Ovary (tissue), 9 donors: ENCODE results near the gene RNF214. TPM values are rescaled to one million over a fixed set of nuclear protein-coding genes. Genes with fewer than 3 reads are reported as not detected.

ENCODE experiments used
- DNase-seq, 5 donors: peaks; one replicate each; pipeline ENCODE4 v3.0.0-alpha.2; 2019 to 2020
- H3K27ac ChIP-seq, 2 donors: fragments of 200-600 bp; one replicate each; pipeline versions ENCODE4 v1.5.1 to v1.8.0; 2019 to 2022
- H3K27me3 ChIP-seq: fragments of 200-600 bp; one replicate; pipeline ENCODE4 v1.8.0; 2022
- H3K36me3 ChIP-seq: fragments of 200-600 bp; sonication (generic); one replicate; pipeline ENCODE4 v1.5.1; 2019
- H3K4me1 ChIP-seq: one replicate; pipeline ENCODE4 v1.8.1; 2013; ENCODE audit warnings: mild to moderate bottlenecking, moderate library complexity; ENCODE audit not compliant: insufficient read depth
- H3K4me3 ChIP-seq: fragments of 200-600 bp; sonication (generic); one replicate; pipeline ENCODE4 v1.5.1; 2017
- H3K9me3 ChIP-seq, 2 donors: fragments of 200-600 bp in 1 of 2; sonication (generic) in 1 of 2; one replicate each; pipeline versions ENCODE4 v1.5.1 to v1.8.1; 2013 to 2019; ENCODE audit warnings: mild to moderate bottlenecking in 1 of 2, moderate library complexity in 1 of 2
- EP300 ChIP-seq: sonication (generic); formaldehyde crosslinking; IDR thresholded peaks from one replicate; pipeline ENCODE4 v1.6.1; 2017; ENCODE audit warnings: antibody characterized with exemption
- POLR2A ChIP-seq: fragments of 450-650 bp; IDR thresholded peaks from one replicate; pipeline ENCODE4 v1.6.1; 2017; ENCODE audit warnings: antibody characterized with exemption, mild to moderate bottlenecking, moderate library complexity
- WGBS, 3 donors: extraction: QIAGEN DNeasy Blood & Tissue Kit in 1 of 3; methylation state at CpG; one replicate each; pipeline versions ENCODE4 v1.1.5 to v1.1.7; 2013 to 2017; 5-methylcytosine and 5-hydroxymethylcytosine counted together
- intact Hi-C, 4 donors: fragments of 100-400 bp; cut with DNase I; formaldehyde crosslinking; loops; one replicate each; pipeline versions ENCODE4 v1.11.0 to v1.15.1; 2022 to 2023
- polyA plus RNA-seq, 2 donors: library from polyadenylated mRNA; stranded (reverse); fragments of 200-250 nt in 1 of 2; fragments of 350-450 nt in 1 of 2; fragmentation: Illumina TruSeq in 1 of 2; extraction: RNeasy Lipid Tissue Mini Kit (QIAGEN cat#74804) in 1 of 2; gene quantifications; one replicate each; pipeline ENCODE4 v1.2.3, GENCODE V29; 2013 to 2014
- total RNA-seq, 7 donors: library from RNA; depleted of rRNA in 2 of 7; stranded (reverse); fragments of >200 nt in 2 of 7; fragmentation: NEBNext Ultra II Directional in 3 of 7; extraction: Animal tissue kit (Norgen Biotek cat#: 25700) in 3 of 7; gene quantifications; one replicate each; pipeline versions ENCODE4 v1.1.0 to v1.2.4, GENCODE V29; 2016 to 2023
- TF ChIP-seq, protein P1 (sequence below), 3 donors: fragments of 450-650 bp in 2 of 3; fragments of 200-600 bp in 1 of 3; IDR thresholded peaks; one replicate each; pipeline versions ENCODE4 v1.5.1 to v1.8.0; 2016 to 2022; ENCODE audit warnings: antibody characterized with exemption in 3 of 3, mild to moderate bottlenecking in 1 of 3
- donor health status: DM: no; HTN: no; CAD: no; lungs with moderate emphysema.
- donor health status: DM: no; HTN: no; CAD: no.
- donor health status: Bipolar disorder and iron deficiency.
- donor health status: DM: yes; HTN: yes; CAD: no.
- donor health status: DM: no; HTN: no; CAD: no.
- donor health status: DM: yes; HTN: yes; CAD: no.

The RNF214 gene
- total and polyA plus RNA-seq, 9 donors: 9.7 to 40.9 (median 27.3) TPM

GRCh38 chr11:117303101-117303500 is 70.6 kb downstream of the RNF214 start:
- H3K4me1 ChIP-seq: peaks cover 18% of the 10 kb centered on the region
- TF ChIP-seq EP300 (no peak), POLR2A (no peak)
- TF ChIP-seq, protein P1, sequence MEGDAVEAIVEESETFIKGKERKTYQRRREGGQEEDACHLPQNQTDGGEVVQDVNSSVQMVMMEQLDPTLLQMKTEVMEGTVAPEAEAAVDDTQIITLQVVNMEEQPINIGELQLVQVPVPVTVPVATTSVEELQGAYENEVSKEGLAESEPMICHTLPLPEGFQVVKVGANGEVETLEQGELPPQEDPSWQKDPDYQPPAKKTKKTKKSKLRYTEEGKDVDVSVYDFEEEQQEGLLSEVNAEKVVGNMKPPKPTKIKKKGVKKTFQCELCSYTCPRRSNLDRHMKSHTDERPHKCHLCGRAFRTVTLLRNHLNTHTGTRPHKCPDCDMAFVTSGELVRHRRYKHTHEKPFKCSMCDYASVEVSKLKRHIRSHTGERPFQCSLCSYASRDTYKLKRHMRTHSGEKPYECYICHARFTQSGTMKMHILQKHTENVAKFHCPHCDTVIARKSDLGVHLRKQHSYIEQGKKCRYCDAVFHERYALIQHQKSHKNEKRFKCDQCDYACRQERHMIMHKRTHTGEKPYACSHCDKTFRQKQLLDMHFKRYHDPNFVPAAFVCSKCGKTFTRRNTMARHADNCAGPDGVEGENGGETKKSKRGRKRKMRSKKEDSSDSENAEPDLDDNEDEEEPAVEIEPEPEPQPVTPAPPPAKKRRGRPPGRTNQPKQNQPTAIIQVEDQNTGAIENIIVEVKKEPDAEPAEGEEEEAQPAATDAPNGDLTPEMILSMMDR (IDR thresholded peaks at IDR 0.05): no peak
- WGBS, 3 donors: 58 to 75% (median 73%) methylated on average over 4 of the region's 4 CpGs
- peak in 1 of 5 donors; percentile 17 for DNase-seq
- intact Hi-C loops: no loop called here
- H3K27me3 ChIP-seq: no peaks in the 10 kb centered on the region
- no peak overlapping the region for H3K4me3 ChIP-seq
- H3K27ac ChIP-seq: no peak overlapping the region
- no peaks in the 10 kb centered on the region for H3K36me3 ChIP-seq
- no peaks in the 10 kb centered on the region for H3K9me3 ChIP-seq

GRCh38 chr11:117303646-117304315 is 71.3 kb downstream of the RNF214 start:
- intact Hi-C loops: no loop called here
- H3K36me3 ChIP-seq: no peaks in the 10 kb centered on the region
- no peak for DNase-seq
- no peaks in the 10 kb centered on the region for H3K27me3 ChIP-seq
- H3K9me3 ChIP-seq: no peaks in the 10 kb centered on the region
- H3K4me3 ChIP-seq: no peak overlapping the region
- TF ChIP-seq, protein P1 (IDR thresholded peaks at IDR 0.05): no peak
- TF ChIP-seq POLR2A (no peak), EP300 (no peak)
- no peak overlapping the region for H3K27ac ChIP-seq
- peaks cover 18% of the 10 kb centered on the region for H3K4me1 ChIP-seq
- WGBS, 3 donors: 82 to 89% (median 86%) methylated on average over 5 of the region's 5 CpGs

DNA sequence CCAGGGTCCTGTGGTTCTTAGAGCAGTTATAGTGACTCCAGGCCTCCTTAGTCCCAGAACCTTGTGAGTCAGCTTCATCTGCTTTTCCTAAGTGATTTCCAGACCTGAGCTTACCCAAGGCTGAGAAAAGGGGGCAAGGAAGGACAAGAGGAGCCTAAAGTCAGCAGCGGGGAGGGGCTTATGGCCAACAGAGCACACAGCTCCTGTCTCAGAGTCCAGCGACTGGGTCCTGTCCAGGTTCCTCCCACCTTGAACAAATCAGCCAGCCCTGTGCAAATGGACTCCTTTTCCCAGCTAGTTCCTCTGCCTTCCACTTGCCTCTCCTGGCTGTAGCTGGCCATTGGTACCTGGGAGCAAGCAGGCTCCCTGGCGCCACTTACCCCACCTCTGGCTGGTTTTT is 72.7 kb downstream of the RNF214 start:
- Histone ChIP-seq H3K27me3 (no peaks in the 10 kb centered on the region), H3K9me3 (no peaks in the 10 kb centered on the region), H3K36me3 (no peaks in the 10 kb centered on the region), H3K4me1 (peaks cover 9% of the 10 kb centered on the region), H3K27ac (no peak overlapping the region), H3K4me3 (no peak overlapping the region)
- TF ChIP-seq POLR2A (no peak), EP300 (no peak)
- TF ChIP-seq, protein P1 (IDR thresholded peaks at IDR 0.05): no peak
- DNase-seq: peak in 1 of 5 donors; percentile 17
- intact Hi-C loops: no loop called here
- WGBS, 3 donors: 88 to 89% (median 88%) methylated on average over 3 of the region's 3 CpGs

- Histone ChIP-seq H3K9me3 (no peaks in the 10 kb centered on the region), H3K4me3 (no peak overlapping the region), H3K27ac (no peak overlapping the region), H3K36me3 (no peaks in the 10 kb centered on the region), H3K27me3 (no peaks in the 10 kb centered on the region), H3K4me1 (no peaks in the 10 kb centered on the region)
- TF ChIP-seq EP300 (no peak), POLR2A (no peak)
- TF ChIP-seq, protein P1 (IDR thresholded peaks at IDR 0.05): no peak
- no peak for DNase-seq
- intact Hi-C loops: no loop called here
- WGBS, 3 donors: 92 to 95% (median 92%) methylated on average over 7 of the region's 7 CpGs
These were observed 76.8 kb downstream of the RNF214 start for GRCh38 chr11:117309310-117309709.
